ENCODE measurements around the gene MAPK8IP2. TPM values are rescaled to one million over a fixed set of nuclear protein-coding genes. Genes with fewer than 3 reads are reported as not detected.

Gene MAPK8IP2
- total and polyA plus RNA-seq, 10 of the 15 experiments (the other 5 are each of a cell fraction or from before 2014, with no cell fraction given) = 0.01 to 0.13 (median 0.06) TPM; not detected in 4

DNA sequence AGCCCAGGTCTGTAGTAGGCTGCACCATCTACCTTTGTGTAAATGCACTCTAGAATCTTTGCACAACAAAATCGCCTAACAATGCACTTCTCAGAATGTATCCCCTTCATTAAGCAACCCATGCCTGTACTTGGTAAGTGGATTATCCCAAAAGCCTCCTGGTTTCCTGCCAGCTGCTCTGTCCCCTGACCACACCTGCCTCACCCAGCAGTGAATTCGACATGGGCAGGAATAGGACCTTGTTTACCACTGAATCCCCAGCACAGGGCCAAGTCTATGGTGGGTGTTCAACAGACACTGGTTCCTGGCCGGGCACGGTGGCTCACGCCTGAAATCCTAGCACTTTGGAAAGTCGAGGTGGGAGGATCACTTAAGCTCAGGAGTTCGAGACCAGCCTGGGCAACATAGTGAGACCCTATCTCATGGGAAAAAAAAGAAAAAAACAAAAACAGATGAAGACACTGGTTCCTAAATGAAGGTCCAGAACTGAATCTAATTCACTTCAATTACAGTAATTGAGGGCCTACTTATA is 32.8 kb upstream of the MAPK8IP2 start:
- Histone ChIP-seq H3K79me2 (ENCODE audit: control insufficient read depth, insufficient read depth, low read length) (no peaks in the 10 kb centered on the region), H2AFZ (ENCODE audit: control insufficient read depth, low read depth, low read length) (no peak overlapping the region), H3K4me1 (ENCODE audit: control insufficient read depth, insufficient read depth, low read length) (peaks cover 7% of the 10 kb centered on the region), H3K9me3 (replicated peaks; ENCODE audit: control insufficient read depth, insufficient read depth, low read length) (no peaks in the 10 kb centered on the region), H3K4me3 (no peak overlapping the region), H3K9ac (ENCODE audit: control insufficient read depth, insufficient read depth, low read length) (no peak overlapping the region), H3K27ac (ENCODE audit: control insufficient read depth, insufficient read depth) (no peak overlapping the region), H3K27me3 (replicated peaks in 1 of 2; ENCODE audit: control insufficient read depth in 2 of 2, insufficient read depth in 2 of 2, low read length in 1 of 2) (no peaks in the 10 kb centered on the region), H4K20me1 (ENCODE audit: control insufficient read depth, insufficient read depth) (no peaks in the 10 kb centered on the region), H3K4me2 (ENCODE audit: control insufficient read depth, insufficient read depth) (no peak overlapping the region), H3K36me3 (ENCODE audit: control insufficient read depth in 2 of 2, insufficient read depth in 2 of 2, low read length in 1 of 2) (peaks cover 14 to 17% of the 10 kb centered on the region in 2 experiments; a peak in 3 of 4 replicates)
- no peak for DNase-seq (ENCODE audit: low read depth, low spot score)
- ATAC-seq = no peak
- in situ Hi-C loops (cut with MboI) (no loop called here), intact Hi-C loops (cut with micrococcal nuclease; ENCODE audit: unreplicated experiment) (no loop called here)
- RAD21 ChIA-PET (ENCODE audit: unreplicated experiment) = no interaction called here
- FAIRE-seq = no peak
- TF ChIP-seq ZNF622 (IDR thresholded peaks at IDR 0.05) (no peak), KDM1A (IDR thresholded peaks at IDR 0.05; ENCODE audit: borderline replicate concordance) (no peak), HDAC6 (IDR thresholded peaks at IDR 0.05; ENCODE audit: unreplicated experiment) (no peak)
- BruUV-seq (replicated peaks) = no TSS peak
- CTCF ChIA-PET = no interaction called here
- SMC1A ChIA-PET (ENCODE audit: uncharacterized antibody, unreplicated experiment) = no interaction called here
- WGBS (ENCODE audit: insufficient coverage, insufficient replicate concordance, low lambda C conversion rate, missing lambda C conversion rate) = 87% methylated on average over 7 of the region's 7 CpGs
- POLR2A ChIA-PET = interaction anchor here (0.5 kb wide), 1 partner anchor 28 kb away, joined by 4 read pairs; no protein-coding TSS in a partner anchor

DNA sequence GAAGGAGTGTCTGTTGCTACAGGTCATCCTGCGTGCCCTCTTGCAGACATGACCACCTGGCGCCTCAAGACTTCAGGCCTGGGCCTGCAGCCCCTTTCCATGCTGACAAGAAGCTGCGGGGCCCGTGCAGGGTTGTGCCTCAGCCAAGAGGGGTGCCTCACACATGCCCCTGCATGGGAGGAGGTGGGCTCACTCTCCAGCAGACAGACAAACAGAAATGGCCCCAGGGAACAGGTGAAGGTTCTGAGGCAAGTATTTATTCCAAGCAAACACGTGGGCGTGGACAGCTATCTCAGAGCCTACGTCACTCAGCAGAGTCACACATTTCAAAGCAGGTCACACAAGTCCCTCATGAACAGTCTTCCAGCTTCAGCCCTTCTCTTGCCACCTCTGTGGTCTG is 32.0 kb upstream of the MAPK8IP2 start:
- intact Hi-C loops (cut with micrococcal nuclease; ENCODE audit: unreplicated experiment) (no loop called here), in situ Hi-C loops (cut with MboI) (no loop called here)
- no peak overlapping the region for H3K4me3 ChIP-seq
- ChIA-PET POLR2A (no interaction called here), SMC1A (ENCODE audit: uncharacterized antibody, unreplicated experiment) (no interaction called here), RAD21 (ENCODE audit: unreplicated experiment) (no interaction called here), CTCF (no interaction called here)
- H4K20me1 ChIP-seq (ENCODE audit: control insufficient read depth, insufficient read depth) = no peaks in the 10 kb centered on the region
- peaks cover 14 to 17% of the 10 kb centered on the region in 2 experiments; a peak in 3 of 4 replicates for H3K36me3 ChIP-seq (ENCODE audit: control insufficient read depth in 2 of 2, insufficient read depth in 2 of 2, low read length in 1 of 2)
- H3K27me3 ChIP-seq (replicated peaks in 1 of 2; ENCODE audit: control insufficient read depth in 2 of 2, insufficient read depth in 2 of 2, low read length in 1 of 2) = no peaks in the 10 kb centered on the region
- H3K27ac ChIP-seq (ENCODE audit: control insufficient read depth, insufficient read depth) = no peak overlapping the region
- H3K79me2 ChIP-seq (ENCODE audit: control insufficient read depth, insufficient read depth, low read length) = no peaks in the 10 kb centered on the region
- H3K9me3 ChIP-seq (replicated peaks; ENCODE audit: control insufficient read depth, insufficient read depth, low read length) = no peaks in the 10 kb centered on the region
- DNase-seq (ENCODE audit: low read depth, low spot score) (no peak), ATAC-seq (no peak), FAIRE-seq (peak; percentile 13)
- no peak overlapping the region for H2AFZ ChIP-seq (ENCODE audit: control insufficient read depth, low read depth, low read length)
- H3K9ac ChIP-seq (ENCODE audit: control insufficient read depth, insufficient read depth, low read length) = no peak overlapping the region
- WGBS (ENCODE audit: insufficient coverage, insufficient replicate concordance, low lambda C conversion rate, missing lambda C conversion rate) = 93% methylated on average over 7 of the region's 7 CpGs
- H3K4me2 ChIP-seq (ENCODE audit: control insufficient read depth, insufficient read depth) = no peak overlapping the region
- no TSS peak for BruUV-seq (replicated peaks)
- TF ChIP-seq, protein P1, sequence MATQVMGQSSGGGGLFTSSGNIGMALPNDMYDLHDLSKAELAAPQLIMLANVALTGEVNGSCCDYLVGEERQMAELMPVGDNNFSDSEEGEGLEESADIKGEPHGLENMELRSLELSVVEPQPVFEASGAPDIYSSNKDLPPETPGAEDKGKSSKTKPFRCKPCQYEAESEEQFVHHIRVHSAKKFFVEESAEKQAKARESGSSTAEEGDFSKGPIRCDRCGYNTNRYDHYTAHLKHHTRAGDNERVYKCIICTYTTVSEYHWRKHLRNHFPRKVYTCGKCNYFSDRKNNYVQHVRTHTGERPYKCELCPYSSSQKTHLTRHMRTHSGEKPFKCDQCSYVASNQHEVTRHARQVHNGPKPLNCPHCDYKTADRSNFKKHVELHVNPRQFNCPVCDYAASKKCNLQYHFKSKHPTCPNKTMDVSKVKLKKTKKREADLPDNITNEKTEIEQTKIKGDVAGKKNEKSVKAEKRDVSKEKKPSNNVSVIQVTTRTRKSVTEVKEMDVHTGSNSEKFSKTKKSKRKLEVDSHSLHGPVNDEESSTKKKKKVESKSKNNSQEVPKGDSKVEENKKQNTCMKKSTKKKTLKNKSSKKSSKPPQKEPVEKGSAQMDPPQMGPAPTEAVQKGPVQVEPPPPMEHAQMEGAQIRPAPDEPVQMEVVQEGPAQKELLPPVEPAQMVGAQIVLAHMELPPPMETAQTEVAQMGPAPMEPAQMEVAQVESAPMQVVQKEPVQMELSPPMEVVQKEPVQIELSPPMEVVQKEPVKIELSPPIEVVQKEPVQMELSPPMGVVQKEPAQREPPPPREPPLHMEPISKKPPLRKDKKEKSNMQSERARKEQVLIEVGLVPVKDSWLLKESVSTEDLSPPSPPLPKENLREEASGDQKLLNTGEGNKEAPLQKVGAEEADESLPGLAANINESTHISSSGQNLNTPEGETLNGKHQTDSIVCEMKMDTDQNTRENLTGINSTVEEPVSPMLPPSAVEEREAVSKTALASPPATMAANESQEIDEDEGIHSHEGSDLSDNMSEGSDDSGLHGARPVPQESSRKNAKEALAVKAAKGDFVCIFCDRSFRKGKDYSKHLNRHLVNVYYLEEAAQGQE (IDR thresholded peaks at IDR 0.05; ENCODE audit: low read depth, low read length) = no peak
- TF ChIP-seq NBN (IDR thresholded peaks at IDR 0.05) (no peak), TBL1XR1 (IDR thresholded peaks at IDR 0.05; ENCODE audit: low read depth, low read length) (no peak)
- peaks cover 7% of the 10 kb centered on the region for H3K4me1 ChIP-seq (ENCODE audit: control insufficient read depth, insufficient read depth, low read length)
